PC-3 (cell line): ENCODE data around the gene SIAH2.

Experiments used
- EZH2 ChIP-seq: fragments of 300-600 bp; sonication (generic); IDR thresholded peaks from one replicate; pipeline ENCODE4 v1.6.1; 2017; ENCODE audit warnings: antibody characterized with exemption, mild to moderate bottlenecking, low read length; ENCODE audit not compliant: unreplicated experiment
- EZH2phosphoT487 ChIP-seq: fragments of 300-600 bp; sonication (generic); IDR thresholded peaks from 2 replicates; pipeline ENCODE4 v1.6.1; 2018; ENCODE audit warnings: mild to moderate bottlenecking, antibody characterized with exemption, low read length, borderline replicate concordance
- TF ChIP-seq, protein P1 (sequence below): fragments of 300-600 bp; sonication (generic); conservative IDR thresholded peaks from 2 replicates; pipeline ENCODE4 v1.5.1; 2017; ENCODE audit warnings: antibody characterized with exemption, low read depth, mild to moderate bottlenecking, low read length

DNA sequence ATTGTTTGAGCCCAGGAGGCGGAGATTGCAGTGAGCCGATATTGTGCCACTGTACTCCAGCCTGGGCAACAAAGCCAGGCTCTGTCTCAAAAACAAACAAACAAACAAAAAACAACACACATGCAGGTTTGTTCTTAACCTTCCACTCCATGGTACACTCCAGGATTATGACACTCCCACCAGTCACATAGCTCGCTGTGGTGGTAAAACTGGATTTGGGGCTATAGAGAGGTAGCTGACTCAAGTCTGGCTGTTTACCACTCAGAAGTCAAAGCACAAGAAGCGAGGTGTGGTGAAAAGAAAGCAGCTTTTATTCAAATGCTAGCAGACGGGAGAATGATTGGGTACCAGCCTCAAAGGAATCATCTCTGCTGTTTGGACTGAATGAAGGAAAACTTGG, 49.0 kb upstream of the SIAH2 start:
- TF ChIP-seq, protein P1, sequence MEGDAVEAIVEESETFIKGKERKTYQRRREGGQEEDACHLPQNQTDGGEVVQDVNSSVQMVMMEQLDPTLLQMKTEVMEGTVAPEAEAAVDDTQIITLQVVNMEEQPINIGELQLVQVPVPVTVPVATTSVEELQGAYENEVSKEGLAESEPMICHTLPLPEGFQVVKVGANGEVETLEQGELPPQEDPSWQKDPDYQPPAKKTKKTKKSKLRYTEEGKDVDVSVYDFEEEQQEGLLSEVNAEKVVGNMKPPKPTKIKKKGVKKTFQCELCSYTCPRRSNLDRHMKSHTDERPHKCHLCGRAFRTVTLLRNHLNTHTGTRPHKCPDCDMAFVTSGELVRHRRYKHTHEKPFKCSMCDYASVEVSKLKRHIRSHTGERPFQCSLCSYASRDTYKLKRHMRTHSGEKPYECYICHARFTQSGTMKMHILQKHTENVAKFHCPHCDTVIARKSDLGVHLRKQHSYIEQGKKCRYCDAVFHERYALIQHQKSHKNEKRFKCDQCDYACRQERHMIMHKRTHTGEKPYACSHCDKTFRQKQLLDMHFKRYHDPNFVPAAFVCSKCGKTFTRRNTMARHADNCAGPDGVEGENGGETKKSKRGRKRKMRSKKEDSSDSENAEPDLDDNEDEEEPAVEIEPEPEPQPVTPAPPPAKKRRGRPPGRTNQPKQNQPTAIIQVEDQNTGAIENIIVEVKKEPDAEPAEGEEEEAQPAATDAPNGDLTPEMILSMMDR: no peak
- no peak for TF ChIP-seq EZH2
- no peak for TF ChIP-seq EZH2phosphoT487
